Ectodermal cell (in vitro differentiated cells): ENCODE results near the gene CTSO.

Source experiments
- H3K27ac ChIP-seq: 2 replicates; pipeline ENCODE4 v1.7.0; 2013; ENCODE audit warnings: mild to moderate bottlenecking, low read depth, low read length; ENCODE audit not compliant: insufficient read depth, poor library complexity, severe bottlenecking
- H3K27me3 ChIP-seq: 2 replicates; pipeline ENCODE4 v1.7.0; 2013; ENCODE audit warnings: mild to moderate bottlenecking, low read length; ENCODE audit not compliant: insufficient read depth, control insufficient read depth, poor library complexity, severe bottlenecking
- H3K36me3 ChIP-seq: one replicate; pipeline ENCODE4 v1.7.0; 2013; ENCODE audit warnings: low read length; ENCODE audit not compliant: control insufficient read depth, insufficient read depth
- H3K4me1 ChIP-seq: one replicate; pipeline ENCODE4 v1.7.0; 2013; ENCODE audit warnings: low read length; ENCODE audit not compliant: control insufficient read depth, insufficient read depth
- H3K4me3 ChIP-seq: 2 replicates; pipeline ENCODE4 v1.7.0; 2013; ENCODE audit warnings: low read depth, low read length, control low read depth; ENCODE audit not compliant: insufficient read depth
- H3K9me3 ChIP-seq: 2 replicates; pipeline ENCODE4 v1.7.0; 2013; ENCODE audit warnings: mild to moderate bottlenecking, low read length, moderate library complexity; ENCODE audit not compliant: control insufficient read depth
- WGBS, 2 experiments: methylation state at CpG; one replicate each; pipeline ENCODE4 v1.1.7; 2013; ENCODE audit warnings: missing lambda C conversion rate in 2 of 2; 5-methylcytosine and 5-hydroxymethylcytosine counted together

The CTSO gene

DNA sequence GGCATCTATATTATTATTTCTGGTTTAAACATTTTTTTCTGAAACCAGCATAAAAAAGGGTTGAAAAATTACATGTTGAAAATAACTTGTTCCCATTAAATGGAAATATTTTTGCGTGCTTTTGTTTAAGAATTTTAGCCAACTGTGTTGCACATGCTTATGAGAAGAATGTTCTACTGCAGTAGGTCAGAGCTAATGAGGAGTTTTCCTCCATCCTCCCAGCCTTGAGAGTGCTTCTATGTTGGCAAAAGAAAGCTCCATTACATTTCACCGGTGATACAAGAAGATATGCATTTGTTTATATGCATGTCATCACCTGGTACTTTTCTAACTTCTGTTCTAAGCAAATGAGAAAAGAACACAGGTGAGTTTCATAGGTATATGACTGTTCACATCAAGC lies 63.7 kb downstream of the CTSO start:
- H3K27me3 ChIP-seq: no peaks in the 10 kb centered on the region
- H3K4me3 ChIP-seq: no peak overlapping the region
- no peaks in the 10 kb centered on the region for H3K9me3 ChIP-seq
- no peak overlapping the region for H3K27ac ChIP-seq
- H3K36me3 ChIP-seq: no peaks in the 10 kb centered on the region
- 94 to 100% methylated on average over 2 of the region's 2 CpGs for WGBS, 2 experiments
- H3K4me1 ChIP-seq: no peaks in the 10 kb centered on the region

DNA sequence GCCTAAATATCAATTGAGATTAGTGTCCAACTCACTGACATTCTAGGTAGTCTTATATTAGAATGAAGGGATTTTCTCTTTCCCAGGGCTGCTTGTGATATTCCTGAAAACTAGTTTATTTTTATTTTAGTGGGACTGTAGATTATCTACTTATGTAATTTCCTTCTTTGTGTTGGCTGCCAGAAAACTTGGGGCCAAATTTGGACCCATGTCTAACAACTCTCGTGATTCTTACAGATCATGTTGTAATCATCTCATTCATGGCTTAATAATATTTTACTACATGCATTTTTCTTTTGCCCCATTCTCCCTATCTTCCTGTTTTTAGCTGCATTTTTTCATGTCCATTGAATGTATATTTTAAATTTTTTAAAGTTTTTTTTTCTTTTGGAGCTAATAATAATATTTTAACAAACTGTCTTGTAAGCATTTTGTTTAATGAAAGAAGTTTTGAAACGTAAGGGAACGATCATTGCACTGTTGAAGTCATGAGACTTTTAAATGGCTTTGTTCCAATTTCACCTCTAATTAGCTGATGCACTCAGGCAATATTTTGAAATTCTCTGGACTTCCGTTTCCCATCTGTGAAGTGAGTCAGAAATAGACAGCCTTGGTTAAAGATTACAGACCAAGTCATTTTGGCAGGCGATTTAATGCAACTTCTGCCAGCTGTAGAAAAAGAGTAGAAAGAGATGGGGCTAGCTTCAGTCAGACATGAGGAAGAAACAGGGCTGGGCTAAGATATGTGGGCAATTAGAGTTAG lies 64.5 kb downstream of the CTSO start:
- Histone ChIP-seq H3K27ac (no peak overlapping the region), H3K4me3 (no peak overlapping the region), H3K9me3 (no peaks in the 10 kb centered on the region), H3K27me3 (no peaks in the 10 kb centered on the region), H3K4me1 (no peaks in the 10 kb centered on the region), H3K36me3 (no peaks in the 10 kb centered on the region)
- WGBS, 2 experiments: 69 to 74% methylated on average over 5 of the region's 5 CpGs

DNA sequence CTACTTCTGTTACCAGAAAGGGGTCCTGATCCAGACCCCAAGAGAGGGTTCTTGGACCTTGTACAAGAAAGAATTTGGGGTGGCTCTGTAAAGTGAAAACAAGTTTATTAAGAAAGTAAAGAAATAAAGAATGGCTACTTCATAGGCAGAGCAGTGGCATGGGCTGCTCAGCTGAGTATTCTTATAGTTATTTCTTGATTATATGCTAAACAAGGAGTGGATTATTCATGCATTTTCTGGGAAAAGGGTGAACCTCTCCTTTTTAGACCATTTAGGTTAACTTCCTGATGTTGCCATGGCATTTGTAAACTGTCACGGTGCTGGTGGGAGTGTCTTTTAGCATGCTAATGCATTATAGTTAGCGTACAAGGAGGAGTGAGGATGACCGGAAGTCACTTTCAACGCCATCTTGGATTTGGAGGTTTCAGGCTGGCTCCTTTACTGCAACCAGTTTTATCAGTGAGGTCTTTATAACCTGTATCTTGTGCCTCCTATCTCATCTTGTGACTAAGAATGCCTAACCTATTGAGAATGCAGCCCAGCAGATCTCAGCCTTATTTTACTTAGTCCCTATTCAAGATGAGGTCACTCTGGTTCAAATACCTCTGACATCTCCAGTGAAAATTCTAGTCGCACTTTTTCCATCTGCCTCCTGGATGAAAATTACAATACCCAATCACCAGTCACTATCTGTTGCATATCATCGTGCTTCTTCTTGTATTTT lies 65.7 kb downstream of the CTSO start:
- Histone ChIP-seq H3K4me3 (no peak overlapping the region), H3K27ac (no peak overlapping the region)
- 68 to 69% methylated on average over 4 of the region's 6 CpGs for WGBS, 2 experiments

DNA sequence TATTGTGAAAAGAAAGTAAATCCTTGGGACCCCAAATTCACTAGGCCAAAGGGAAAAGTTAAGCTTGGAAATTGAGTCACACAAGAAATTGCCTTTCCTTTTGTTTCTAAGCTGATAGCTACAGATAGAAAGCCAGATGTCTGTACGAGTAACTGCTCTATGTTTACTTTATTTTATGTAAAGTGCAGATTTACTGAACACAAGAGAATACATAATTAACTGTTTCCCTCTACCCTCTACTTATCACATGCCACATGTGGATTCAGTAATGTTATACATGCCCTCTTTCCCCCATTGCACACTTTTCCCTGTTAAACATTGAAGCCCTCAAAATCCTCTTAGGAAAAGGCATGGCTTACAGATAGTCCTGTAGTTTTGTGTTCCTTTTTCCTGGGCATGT lies 66.6 kb downstream of the CTSO start:
- WGBS, 2 experiments: 100% methylated on average over 1 of the region's 1 CpG; no CpG with 5 or more reads in 1 of the 2 experiments
- Histone ChIP-seq H3K4me1 (no peaks in the 10 kb centered on the region), H3K9me3 (no peaks in the 10 kb centered on the region), H3K4me3 (no peak overlapping the region), H3K27me3 (no peaks in the 10 kb centered on the region), H3K27ac (no peak overlapping the region), H3K36me3 (no peaks in the 10 kb centered on the region)

More for the DNA sequence above, 65.7 kb downstream of the CTSO start:
- no peaks in the 10 kb centered on the region for H3K9me3 ChIP-seq
- H3K27me3 ChIP-seq: no peaks in the 10 kb centered on the region
- no peaks in the 10 kb centered on the region for H3K4me1 ChIP-seq
- H3K36me3 ChIP-seq: no peaks in the 10 kb centered on the region

DNA sequence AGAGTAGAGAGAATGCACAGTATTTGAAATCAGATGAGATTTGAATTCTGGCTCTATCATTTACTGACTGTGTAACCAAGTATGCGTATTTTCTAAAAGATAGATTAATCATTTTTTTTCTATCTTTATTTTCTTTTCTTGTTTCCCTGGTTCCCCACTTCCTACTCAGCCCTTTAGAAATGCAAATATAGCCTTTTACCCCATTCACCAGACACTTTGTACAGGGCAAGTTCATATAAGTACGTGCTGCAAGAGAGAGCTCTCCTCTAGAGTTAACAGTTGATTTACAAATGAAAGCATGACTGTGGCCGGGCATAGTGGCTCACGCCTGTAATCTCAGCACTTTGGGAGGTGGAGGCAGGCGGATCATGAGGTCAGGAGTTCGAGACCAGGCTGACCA lies 68.0 kb downstream of the CTSO start:
- Histone ChIP-seq H3K27me3 (no peaks in the 10 kb centered on the region), H3K27ac (no peak overlapping the region), H3K36me3 (no peaks in the 10 kb centered on the region), H3K4me1 (no peaks in the 10 kb centered on the region), H3K9me3 (no peaks in the 10 kb centered on the region), H3K4me3 (no peak overlapping the region)
- 72 to 74% methylated on average over 6 of the region's 6 CpGs for WGBS, 2 experiments

DNA sequence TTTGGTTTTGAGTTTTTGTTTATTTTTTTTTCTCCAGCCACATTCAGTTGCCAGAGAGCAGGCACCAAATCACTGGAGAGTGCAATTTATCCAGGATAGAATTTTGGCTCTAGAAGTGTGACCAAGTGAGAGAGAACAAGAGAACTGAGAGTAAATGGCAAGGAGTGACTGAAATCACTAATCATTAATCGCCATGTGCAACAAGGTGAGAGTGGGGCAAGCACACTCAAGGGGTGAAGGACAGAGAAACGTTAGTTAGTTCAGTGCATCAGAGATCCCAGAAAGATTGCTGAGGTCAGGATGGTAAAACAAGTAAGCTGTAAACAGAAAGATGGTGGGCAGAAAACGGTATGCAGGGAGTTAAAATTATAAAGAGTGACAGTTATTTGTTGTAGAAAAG lies 69.8 kb downstream of the CTSO start:
- no peaks in the 10 kb centered on the region for H3K27me3 ChIP-seq
- H3K27ac ChIP-seq: no peak overlapping the region
- no peaks in the 10 kb centered on the region for H3K4me1 ChIP-seq
- H3K4me3 ChIP-seq: no peak overlapping the region
- H3K36me3 ChIP-seq: no peaks in the 10 kb centered on the region
- WGBS, 2 experiments: 89 to 93% methylated on average over 3 of the region's 3 CpGs
- H3K9me3 ChIP-seq: no peaks in the 10 kb centered on the region

DNA sequence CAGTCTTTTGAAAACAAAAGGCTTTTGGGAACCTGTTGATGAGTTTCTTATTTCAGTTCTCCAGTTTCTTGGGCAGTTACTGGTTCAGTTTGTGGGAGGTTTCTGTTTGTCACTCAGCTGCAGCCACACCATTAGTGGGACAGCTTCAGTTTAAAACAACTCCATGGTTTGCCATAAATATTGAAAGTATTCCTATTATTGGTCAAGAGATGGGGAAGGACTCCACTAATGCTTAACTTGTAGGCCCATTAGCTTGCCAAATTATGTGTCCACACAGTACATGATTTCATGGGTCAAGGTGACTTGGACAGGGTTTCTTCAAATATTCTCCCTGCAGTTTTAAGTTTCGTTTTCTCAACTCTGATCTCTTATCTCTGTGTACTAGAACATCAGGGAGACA lies 72.1 kb downstream of the CTSO start:
- WGBS, 2 experiments: 95 to 100% methylated on average over 1 of the region's 1 CpG
- Histone ChIP-seq H3K4me3 (no peak overlapping the region), H3K27ac (no peak overlapping the region), H3K36me3 (no peaks in the 10 kb centered on the region), H3K4me1 (no peaks in the 10 kb centered on the region), H3K27me3 (no peaks in the 10 kb centered on the region), H3K9me3 (no peaks in the 10 kb centered on the region)

DNA sequence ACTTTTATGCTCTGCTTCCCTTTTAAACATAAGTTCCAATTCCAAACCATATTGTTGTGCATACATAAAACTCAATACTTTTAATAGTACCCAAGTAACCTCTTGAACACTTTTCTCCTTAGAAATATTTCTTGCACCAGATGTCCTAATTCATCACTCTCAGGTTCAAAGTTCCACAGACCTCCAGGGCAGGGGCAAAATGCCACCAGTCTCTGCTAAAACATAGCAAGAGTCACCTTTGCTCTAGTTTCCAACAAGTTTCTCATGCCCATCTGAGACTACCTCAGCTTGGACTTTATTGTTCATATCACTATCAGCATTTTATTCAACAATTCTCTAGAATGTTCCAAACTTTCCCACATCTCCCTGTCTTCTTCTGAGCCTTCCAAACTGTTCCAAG lies 73.9 kb downstream of the CTSO start:
- Histone ChIP-seq H3K9me3 (no peaks in the 10 kb centered on the region), H3K27me3 (no peaks in the 10 kb centered on the region), H3K4me1 (no peaks in the 10 kb centered on the region), H3K4me3 (no peak overlapping the region), H3K27ac (no peak overlapping the region), H3K36me3 (no peaks in the 10 kb centered on the region)

DNA sequence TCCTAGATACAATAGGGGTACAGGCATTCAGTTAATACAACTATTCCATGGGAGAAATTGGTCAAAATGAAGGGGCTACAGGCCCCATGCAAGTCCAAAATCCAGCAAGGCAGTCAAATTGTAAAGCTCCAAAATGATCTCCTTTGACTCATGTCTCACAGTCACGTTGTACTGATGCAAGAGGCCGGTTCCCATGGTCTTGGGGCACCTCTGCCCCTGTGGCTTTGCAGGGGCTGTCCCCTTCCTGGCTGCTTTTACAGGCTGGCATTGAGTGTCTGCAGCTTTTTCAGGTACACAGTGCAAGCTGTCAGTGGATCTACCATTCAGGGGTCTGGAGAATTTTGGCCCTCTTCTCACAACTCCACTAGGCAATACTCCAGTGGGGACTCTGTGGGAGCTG lies 75.1 kb downstream of the CTSO start:
- no peak overlapping the region for H3K27ac ChIP-seq
- no peaks in the 10 kb centered on the region for H3K9me3 ChIP-seq
- H3K27me3 ChIP-seq: no peaks in the 10 kb centered on the region
- no peaks in the 10 kb centered on the region for H3K4me1 ChIP-seq
- H3K36me3 ChIP-seq: no peaks in the 10 kb centered on the region
- H3K4me3 ChIP-seq: no peak overlapping the region
- 46 to 47% methylated on average over 2 of the region's 2 CpGs for WGBS, 2 experiments

DNA sequence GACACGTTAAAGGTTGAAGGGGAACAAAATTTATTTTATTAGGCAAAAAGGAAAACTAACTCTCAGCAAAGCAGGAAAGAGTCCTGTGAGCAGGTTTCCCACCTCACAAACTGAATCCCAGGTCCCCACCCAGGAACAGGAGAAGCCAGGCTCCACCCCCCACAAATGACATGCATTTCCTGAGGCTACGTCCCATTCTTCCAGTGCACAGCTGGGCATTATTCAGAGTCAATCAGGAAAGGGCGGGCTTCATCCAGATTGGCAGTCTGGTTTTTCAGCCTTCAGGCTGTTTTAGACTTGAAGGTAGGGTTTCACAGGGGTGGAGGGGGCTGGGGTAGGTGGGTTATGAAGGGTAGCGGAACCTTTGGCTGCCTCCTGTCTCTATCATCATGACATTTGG lies 75.7 kb downstream of the CTSO start:
- WGBS, 2 experiments: 90 to 91% methylated on average over 3 to 4 of the region's 4 CpGs
- H3K4me1 ChIP-seq: no peaks in the 10 kb centered on the region

More for the DNA sequence above, 75.7 kb downstream of the CTSO start:
- H3K9me3 ChIP-seq: no peaks in the 10 kb centered on the region
- no peak overlapping the region for H3K27ac ChIP-seq
- no peak overlapping the region for H3K4me3 ChIP-seq
- H3K36me3 ChIP-seq: no peaks in the 10 kb centered on the region
- no peaks in the 10 kb centered on the region for H3K27me3 ChIP-seq
